Measurements from ENCODE around the gene SUGP2.
A peak's percentile ranks its signal among the peaks of the same experiment; 100 is the strongest.
"Not testable (repeated sequence)": the region's sequence is repeated elsewhere in the genome, so short reads cannot be mapped to it uniquely, and the experiment has no call there.

SUGP2 gene

GRCh38 chr19:19032420-19033175 is 719 bp downstream of the SUGP2 start:
- peak; percentile 51 to 53 for DNase-seq (ENCODE audit: low read depth in 2 of 2)

DNA sequence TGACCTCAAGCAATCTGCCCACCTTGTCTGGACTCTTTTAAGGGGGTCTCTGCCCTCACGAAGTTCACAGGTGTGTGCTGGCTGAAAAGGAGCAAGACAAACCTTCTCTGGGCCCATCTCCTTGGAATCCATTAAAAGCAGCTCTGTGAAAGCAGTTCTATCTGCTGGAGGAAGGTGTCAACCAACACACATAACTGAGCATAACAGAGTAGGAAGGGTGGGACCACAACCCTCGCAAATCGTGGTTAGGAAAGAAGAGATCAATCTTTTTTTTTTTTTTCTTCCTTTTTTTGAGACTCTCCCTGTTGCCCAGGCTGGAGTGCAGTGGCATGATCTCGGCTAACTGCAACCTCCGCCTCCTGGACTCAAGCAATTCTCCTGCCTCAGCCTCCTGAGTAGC is 1.4 kb downstream of the SUGP2 start:
- no peak for DNase-seq (ENCODE audit: low read depth in 2 of 2)

DNA sequence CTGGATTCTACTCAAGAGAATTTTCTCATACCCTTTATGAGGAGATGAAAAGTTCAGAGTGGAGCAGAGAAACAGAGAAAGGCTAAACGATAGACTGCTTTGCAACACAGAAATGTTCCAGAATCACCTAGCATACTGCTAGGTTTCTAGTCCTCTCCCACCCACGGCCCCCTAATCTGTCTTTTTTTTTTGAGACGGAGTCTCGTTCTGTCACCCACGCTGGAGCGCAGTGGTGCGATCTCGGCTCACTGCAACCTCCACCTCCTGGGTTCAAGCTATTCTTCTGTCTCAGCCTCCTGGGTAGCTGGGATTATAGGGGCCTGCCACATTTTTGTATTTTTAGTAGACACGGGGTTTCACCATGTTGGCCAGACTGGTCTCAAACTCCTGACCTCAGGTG is 4.8 kb downstream of the SUGP2 start:
- DNase-seq (ENCODE audit: low read depth in 2 of 2): no peak

- DNase-seq (ENCODE audit: low read depth in 2 of 2): no peak
Measured at GRCh38 chr19:19027228-19027627, 6.1 kb downstream of the SUGP2 start.

- no peak for DNase-seq (ENCODE audit: low read depth in 2 of 2)
Measured at GRCh38 chr19:19026299-19026971, 6.9 kb downstream of the SUGP2 start.

DNA sequence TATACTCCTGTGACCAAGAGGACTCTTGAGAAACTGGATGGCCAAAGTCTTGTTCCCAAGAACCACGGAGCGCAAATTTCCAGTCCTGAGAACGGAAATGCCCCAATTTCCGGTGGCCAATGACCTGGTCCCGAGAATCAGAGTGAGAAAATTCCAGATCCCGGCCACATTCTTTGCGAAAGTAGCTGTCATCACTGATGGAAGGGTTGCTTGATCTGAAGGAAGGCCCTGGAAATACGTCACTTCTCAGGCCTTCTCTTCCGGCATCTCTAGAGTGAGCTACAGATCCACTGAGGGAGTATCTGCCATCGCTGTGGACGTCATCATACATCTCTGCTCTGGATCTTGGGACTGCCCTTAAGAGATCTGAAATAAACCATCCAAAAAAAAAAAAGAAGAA is 7.5 kb downstream of the SUGP2 start:
- no peak for DNase-seq (ENCODE audit: low read depth in 2 of 2)

GRCh38 chr19:19023376-19023775 is 9.9 kb downstream of the SUGP2 start:
- not testable (repeated sequence) for DNase-seq (ENCODE audit: low read depth in 2 of 2)

DNA sequence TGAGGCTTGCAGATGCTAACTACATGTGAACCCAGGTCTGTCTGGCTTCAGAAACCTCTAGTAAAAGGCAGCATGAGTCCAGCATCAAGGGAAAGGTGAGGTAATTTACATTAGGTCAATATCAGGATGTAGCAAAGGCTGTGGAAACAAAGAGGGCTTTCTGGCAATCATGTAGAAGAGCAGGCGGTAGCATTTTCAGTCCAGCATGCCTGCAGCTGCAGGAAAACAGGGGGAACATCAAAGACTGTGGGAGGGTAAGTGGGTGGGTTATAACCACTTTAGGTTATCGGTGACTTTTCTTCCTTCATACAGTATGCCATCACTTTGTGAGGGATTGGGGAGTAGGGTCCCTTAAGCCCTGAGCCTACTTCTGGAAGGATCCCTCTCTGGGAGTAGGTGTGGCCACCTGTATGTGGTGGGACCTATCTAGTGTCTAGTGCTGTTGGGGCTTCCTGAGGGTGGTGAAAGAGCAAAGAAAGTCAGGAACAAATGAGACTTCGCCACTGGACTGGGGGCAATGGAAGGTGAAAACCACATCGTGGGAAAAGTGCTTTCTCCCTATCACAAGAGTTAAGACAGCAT is 10.8 kb downstream of the SUGP2 start:
- no peak for DNase-seq (ENCODE audit: low read depth in 2 of 2)

- DNase-seq (ENCODE audit: low read depth in 2 of 2): no peak
Measured at GRCh38 chr19:19021115-19021514, 12.2 kb downstream of the SUGP2 start.

- DNase-seq (ENCODE audit: low read depth in 2 of 2): no peak
Measured at GRCh38 chr19:19010551-19010950, 22.8 kb downstream of the SUGP2 start.

DNA sequence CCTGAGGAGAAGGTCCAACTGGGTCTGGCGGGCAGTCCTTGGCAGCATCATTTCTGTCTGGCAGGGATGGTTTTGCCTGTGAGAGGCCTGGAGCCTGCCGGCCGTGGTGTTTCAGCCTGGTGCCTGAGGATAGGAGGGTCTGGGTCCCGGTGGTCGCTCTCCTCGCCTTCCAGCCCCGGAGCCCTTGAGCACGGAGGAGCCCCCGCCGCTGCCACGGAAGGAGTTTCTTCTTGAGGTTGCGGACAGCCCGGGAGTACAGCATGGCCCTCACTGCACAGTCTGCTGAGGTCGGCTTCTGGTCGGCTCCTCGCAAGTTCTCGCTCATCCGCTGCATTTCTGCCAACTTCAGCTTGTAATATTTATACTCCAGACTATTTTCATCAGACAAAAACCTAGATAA is 23.4 kb downstream of the SUGP2 start:
- DNase-seq (ENCODE audit: low read depth in 2 of 2): no peak

DNA sequence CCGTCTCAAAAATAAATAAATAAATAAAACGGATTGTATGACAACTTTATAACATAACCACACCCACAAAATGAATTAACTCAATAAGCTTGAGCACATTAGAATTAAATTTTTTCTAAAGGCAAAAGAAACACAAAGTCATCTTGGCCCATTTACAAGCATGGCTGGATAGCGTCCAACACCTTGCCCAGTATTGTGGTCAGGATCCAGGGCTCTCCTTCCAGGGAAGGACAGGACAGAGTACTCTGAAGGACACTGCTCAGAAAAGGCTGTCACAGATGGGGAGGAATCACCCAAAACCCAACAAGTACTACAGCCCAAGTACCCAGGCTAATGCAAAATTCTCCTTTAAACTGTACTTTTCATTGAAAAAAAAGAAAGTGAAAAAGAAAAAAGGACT is 27.1 kb downstream of the SUGP2 start:
- no peak for DNase-seq (ENCODE audit: low read depth in 2 of 2)

DNA sequence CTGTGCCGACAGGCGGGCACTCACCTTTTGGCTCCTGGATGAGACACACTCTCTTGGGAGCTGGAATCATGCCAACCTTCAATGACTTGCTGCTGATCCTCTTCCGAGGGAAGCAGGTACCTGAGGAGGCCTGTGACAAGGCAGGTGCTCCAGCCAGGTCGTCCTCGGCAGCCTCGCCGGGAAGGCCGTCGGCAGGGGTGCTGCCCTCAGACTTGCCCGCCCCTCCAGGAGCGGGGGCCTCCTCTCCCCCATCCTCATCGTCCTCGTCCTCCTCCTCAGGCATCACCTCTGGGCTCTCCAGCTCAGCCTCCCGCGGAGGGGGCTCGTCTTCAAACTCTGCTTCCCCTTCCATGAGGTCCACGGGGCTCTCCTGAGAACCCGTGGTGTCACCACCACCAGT is 29.2 kb downstream of the SUGP2 start:
- DNase-seq (ENCODE audit: low read depth in 2 of 2): no peak

GRCh38 chr19:18999896-19000620 is 33.3 kb downstream of the SUGP2 start:
- no peak for DNase-seq (ENCODE audit: low read depth in 2 of 2)

DNA sequence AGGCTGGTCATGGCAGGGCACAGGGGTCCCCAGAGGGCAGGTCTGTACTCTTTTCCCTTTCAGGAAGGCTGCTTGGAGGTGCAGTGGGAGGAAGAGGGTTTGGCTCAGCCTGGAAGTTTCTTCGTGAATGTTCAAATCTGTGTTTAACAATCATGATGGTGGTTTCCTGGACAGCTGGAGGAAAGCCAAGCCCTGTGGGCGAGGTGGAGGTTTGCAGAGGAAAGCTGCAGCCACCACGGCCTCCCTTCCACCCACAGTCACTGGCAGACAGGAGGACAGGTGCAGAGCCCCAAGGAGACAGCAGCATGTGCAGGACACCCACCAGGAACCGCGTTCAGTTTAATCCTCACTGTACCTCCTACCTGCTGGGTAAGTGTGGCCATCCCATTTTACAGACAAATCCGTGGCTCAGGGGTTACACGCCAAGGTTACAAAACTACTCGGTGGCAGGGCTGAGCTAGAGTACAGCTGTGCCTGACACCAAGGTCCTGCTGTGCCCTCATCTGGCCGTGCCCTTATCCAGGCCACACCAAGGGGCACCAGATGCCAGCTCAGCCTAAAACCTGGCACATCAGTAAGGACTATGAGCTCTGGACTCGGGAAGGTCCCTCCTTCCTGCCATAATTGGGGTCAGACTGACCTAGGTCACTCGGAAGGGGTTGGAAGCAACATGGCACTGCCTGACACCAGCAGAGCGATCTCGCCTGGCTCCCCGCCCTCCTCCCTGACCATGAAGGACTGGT is 34.1 kb downstream of the SUGP2 start:
- no peak for DNase-seq (ENCODE audit: low read depth in 2 of 2)

- no peak for DNase-seq (ENCODE audit: low read depth in 2 of 2)
Measured at GRCh38 chr19:18998276-18998675, 35.0 kb downstream of the SUGP2 start.

GRCh38 chr19:18996796-18997394 is 36.4 kb downstream of the SUGP2 start:
- DNase-seq (ENCODE audit: low read depth in 2 of 2): no peak

GRCh38 chr19:18996351-18996750 is 37.0 kb downstream of the SUGP2 start:
- no peak for DNase-seq (ENCODE audit: low read depth in 2 of 2)

DNA sequence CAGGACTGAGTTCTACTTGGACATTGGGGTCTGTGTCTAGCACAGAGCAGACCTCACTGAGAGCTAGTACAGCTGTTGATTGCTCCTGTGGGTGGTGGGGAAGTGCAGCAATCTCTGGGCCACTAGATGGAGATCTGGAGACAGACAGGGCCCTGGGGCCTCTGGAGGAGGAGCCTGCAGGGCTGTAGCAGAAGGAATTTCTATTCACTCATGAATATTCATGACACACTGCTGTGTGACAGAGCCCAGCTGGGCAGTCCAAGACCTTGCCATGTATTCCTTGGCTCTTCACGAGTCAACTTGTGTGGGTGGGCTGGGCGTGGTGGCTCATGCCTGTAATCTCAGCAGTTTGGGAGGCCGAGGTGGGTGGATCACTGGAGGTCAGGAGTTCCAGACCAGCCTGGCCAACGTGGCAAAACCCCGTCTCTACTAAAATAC is 37.5 kb downstream of the SUGP2 start:
- no peak for DNase-seq (ENCODE audit: low read depth in 2 of 2)

- DNase-seq (ENCODE audit: low read depth in 2 of 2): no peak
Measured at GRCh38 chr19:18993115-18993514, 40.2 kb downstream of the SUGP2 start.

GRCh38 chr19:18992696-18993095 is 40.6 kb downstream of the SUGP2 start:
- DNase-seq (ENCODE audit: low read depth in 2 of 2): no peak
